HG03354 (cell line): ENCODE measurements around the gene SLIT3.
"Not testable (repeated sequence)": the region's sequence is repeated elsewhere in the genome, so short reads cannot be mapped to it uniquely, and the experiment has no call there.

Experiments used
- ATAC-seq: cut with Tn5 transposase; IDR thresholded peaks from one replicate; pipeline ENCODE4 v1.9.1; 2021; ENCODE audit warnings: mild to moderate bottlenecking; ENCODE audit not compliant: unreplicated experiment, poor library complexity, severe bottlenecking

Gene SLIT3

GRCh38 chr5:169125571-169125970 lies 175.4 kb downstream of the SLIT3 start:
- ATAC-seq: no peak

DNA sequence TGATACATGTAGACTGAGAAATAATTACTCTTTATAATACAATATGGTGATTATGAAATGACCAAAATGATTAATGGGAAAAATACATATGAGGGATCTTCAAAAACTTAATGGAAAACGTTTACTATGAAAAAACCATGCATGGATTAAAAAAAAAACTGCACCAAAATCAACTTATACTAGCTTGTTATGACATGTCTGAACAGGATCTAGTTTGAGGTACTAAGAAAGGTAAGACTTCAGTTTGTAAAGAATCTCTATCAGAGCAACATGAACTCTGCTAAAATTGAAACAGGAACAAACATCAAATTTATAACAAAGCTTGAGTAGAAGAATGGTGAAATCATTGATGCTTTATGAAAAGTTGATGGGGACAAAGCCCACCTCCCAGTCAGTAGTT lies 178.0 kb downstream of the SLIT3 start:
- ATAC-seq: no peak

GRCh38 chr5:169121630-169122420 lies 179.1 kb downstream of the SLIT3 start:
- ATAC-seq: no peak

- no peak for ATAC-seq
These were observed 181.5 kb downstream of the SLIT3 start for GRCh38 chr5:169119288-169120048.

DNA sequence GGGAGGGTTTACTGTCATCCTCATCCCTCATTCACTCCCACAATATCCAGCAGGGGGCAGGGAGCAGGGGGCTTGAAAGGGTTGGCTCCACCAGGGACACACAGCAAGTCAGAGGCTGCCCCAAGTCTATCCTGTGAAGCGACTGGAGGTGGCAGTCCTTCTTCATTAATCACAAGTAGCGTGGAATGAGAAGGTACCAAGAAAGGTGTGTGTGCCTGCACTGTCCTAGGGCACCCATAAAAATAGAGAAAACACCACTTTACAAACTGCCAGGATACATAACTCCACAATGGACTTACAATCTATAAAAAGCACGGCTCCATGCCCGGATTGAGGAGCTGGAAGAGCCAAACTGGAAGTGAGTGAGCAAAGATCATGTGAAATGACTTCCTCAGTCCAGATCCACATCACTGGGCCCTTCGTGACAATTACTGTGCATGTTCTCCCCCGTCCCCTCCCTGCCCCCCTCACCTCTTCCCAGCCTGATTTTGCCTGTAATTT lies 183.9 kb downstream of the SLIT3 start:
- no peak for ATAC-seq

- no peak for ATAC-seq
These were observed 185.3 kb downstream of the SLIT3 start for GRCh38 chr5:169115461-169116124.

DNA sequence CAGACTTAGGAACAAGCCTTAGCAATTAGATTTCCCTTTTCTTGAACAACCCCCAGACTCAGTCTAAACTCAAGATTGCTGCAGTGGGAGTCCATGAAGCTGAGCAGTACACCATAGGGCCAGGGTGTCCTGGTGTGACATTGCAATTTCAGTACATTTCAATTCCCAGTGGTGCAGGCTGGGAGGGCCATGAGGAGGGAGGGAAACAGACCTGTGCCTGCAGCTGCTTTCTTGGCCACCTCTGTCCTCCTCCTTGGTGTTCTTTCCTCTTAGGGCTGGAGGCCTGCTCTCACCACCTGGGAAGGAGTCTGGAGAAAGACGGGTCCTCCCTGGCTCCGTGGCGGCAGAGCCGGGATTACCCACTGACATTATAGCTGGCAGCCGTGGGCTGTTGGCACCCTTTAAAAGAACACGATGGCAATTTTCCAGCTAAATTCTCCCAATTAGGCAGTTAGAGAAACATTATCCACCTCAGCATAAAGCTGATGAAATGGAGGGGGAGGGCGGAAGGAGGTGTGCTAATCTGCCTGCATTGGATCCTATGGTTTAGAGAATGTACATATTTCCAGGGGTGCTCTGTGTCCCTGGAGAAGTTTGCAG lies 186.4 kb downstream of the SLIT3 start:
- no peak for ATAC-seq

GRCh38 chr5:169112016-169112415 lies 188.9 kb downstream of the SLIT3 start:
- no peak for ATAC-seq

DNA sequence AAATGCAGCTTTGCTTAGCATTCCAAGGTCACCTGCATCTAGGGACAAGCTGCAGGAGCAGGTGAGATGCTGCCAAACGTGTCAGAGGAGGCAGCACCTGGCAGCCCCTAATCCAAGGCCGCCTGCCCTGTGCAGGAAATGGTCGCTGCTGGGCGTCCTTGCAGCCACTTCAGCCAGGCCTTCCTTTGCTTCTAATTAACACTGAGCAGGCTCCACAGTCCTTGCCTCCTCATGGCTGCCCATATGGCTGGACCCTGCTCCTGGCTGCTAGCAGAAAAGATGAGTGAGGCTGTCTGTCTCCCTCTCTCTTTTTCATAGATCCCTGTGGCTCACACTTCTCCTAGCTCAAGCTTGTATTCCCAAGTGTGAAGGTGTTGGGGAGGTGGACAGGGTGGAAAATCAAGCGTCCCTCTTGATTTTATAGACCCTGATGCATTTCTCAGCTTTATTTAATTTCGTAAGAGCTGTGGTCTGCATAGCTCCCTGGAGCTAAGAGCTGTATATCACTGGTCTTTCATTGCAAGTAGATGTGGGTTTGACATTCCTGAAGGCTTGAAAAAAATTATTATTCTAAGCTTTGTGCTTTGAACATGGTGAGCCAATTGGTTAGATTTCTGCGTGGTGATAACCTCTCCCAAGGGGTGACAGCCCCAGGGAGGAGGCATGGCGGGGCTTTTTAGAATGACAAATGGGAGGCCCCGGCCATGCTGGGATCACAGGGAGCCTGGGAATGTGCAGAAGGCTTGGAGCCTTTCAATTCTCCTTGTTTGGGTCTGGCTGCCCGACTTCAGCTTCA lies 193.8 kb downstream of the SLIT3 start:
- no peak for ATAC-seq

GRCh38 chr5:169105582-169105981 lies 195.4 kb downstream of the SLIT3 start:
- ATAC-seq: not testable (repeated sequence)

DNA sequence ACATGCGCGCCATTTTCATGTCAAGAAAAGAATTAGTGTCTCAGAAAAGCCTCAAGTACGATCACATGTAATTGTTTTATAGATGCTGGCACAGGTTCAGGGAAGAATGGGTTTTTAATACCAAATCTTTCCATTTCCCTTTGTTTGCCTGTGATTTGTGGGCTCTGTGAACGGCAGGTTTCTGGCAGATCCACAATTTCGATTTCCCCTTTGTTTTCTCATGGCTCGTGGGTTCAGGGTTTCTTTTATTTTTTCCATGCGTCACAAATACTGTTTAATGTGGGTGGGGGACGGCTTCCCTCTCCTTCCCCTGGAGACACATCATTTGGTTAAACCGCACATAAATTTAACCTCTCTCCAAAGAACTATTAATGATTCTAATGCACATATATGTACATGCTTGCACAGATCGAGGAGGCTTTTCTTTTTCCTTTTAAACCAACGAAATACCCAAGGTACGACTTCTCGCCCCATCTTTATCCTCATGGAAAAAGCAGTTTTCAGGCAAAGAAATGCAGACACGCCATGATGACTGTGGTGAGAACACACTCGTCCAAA lies 195.9 kb downstream of the SLIT3 start:
- no peak for ATAC-seq

DNA sequence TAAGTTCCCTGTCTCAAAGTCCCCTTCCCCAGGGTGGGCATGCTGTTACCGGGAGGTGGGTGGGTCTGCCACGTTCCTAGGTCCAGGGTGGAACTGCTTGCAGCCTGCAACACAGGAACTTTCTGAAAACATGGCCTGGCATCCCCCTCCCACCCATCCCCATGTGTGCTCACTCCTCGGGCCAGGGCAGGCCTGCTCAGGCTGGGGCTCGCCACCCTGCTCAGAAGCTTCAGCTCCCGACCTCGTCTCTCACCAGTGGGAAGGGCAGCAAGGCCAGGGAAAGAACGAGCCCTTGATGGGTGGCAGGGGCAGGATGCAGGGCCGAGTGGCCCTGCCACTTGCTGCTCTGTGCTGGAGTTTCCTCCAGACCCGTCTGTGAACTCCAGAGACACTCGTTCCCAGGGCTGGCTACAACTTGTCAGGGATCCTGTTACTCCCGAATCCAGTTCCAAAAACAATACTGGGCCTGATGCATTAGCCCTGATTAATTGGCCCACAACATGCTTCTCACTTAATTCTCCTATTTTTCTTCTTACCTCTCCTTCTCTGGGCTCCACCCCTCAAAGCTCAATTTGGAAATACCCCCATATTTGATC lies 197.3 kb downstream of the SLIT3 start:
- no peak for ATAC-seq

GRCh38 chr5:169101966-169102365 lies 199.0 kb downstream of the SLIT3 start:
- ATAC-seq: no peak

GRCh38 chr5:169100735-169101075 lies 200.2 kb downstream of the SLIT3 start:
- ATAC-seq: no peak

GRCh38 chr5:169099801-169100734 lies 200.9 kb downstream of the SLIT3 start:
- ATAC-seq: no peak

DNA sequence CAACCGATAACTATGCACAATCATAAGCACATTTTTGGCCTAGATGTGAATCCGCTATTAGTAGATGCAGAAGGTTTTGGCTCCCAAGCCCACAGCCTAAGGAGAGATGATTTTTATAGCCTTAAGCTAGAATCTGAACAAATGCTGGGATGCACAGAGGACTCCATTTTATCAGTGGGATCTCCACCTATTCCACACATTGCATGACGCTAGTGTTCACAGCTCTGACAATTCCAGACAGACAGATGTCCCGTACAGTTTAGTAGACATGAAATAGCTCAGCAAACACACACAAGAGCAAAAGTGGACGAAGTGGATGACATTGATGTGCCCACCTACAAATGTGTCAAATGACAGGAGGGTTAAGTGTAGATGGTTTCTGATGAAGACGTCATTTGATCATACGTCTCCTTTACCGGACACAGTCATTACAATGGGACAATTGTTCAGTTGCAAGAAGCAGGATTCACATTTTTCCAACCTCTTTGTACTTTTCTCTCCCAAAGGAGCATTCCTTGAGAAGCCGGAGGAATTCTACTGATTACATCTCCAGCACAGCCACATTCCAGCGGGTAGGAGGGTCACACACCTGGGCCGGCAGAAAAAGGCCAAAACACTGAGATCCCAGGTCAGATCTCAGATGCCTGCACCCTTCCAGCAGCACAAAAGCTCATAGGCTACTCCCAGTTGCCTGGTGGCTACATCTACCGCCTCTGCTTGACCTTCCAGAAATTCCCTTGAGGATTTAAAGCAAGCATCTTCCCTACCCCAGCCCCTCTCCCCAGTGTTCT lies 202.4 kb downstream of the SLIT3 start:
- ATAC-seq: no peak
